HL-60 (cell line): ENCODE measurements around the gene ELMO1.

ENCODE experiments used
- DNase-seq, 2 experiments: peaks; one replicate each; pipeline ENCODE4 v3.0.0-alpha.2; 2010 to 2020; ENCODE audit warnings: low read depth in 1 of 2, low spot score in 1 of 2
- H3K27ac ChIP-seq: fragments of 250-450 bp; sonication (Bioruptor Pico); replicated peaks from 2 replicates; pipeline ENCODE4 v1.5.1; 2020; ENCODE audit warnings: mild to moderate bottlenecking, moderate library complexity
- H3K27me3 ChIP-seq: fragments of 250-450 bp; sonication (Bioruptor Pico); 2 replicates; pipeline ENCODE4 v1.5.1; 2021; ENCODE audit warnings: mild to moderate bottlenecking, moderate library complexity; ENCODE audit not compliant: insufficient read depth, poor library complexity, severe bottlenecking
- H3K4me3 ChIP-seq: replicated peaks from 2 replicates; pipeline ENCODE4 v1.5.1; 2011; ENCODE audit warnings: mild to moderate bottlenecking, control low read depth, low read length; ENCODE audit not compliant: insufficient read depth
- GABPA ChIP-seq: IDR thresholded peaks from 2 replicates; pipeline ENCODE4 v1.6.1; 2012; ENCODE audit warnings: low read depth
- POLR2AphosphoS5 ChIP-seq: IDR thresholded peaks from 2 replicates; pipeline ENCODE4 v1.6.1; 2012; ENCODE audit warnings: low read depth
- SPI1 ChIP-seq: IDR thresholded peaks from 2 replicates; pipeline ENCODE4 v1.6.1; 2012; ENCODE audit warnings: low read depth, mild to moderate bottlenecking, borderline replicate concordance
- TF ChIP-seq, protein P1 (sequence below): IDR thresholded peaks from one replicate; pipeline ENCODE4 v1.5.1; 2011; ENCODE audit warnings: low read length, control low read depth, inconsistent platforms; ENCODE audit not compliant: insufficient read depth
- TF ChIP-seq, protein P2 (sequence below): IDR thresholded peaks from 2 replicates; pipeline ENCODE4 v1.6.1; 2012; ENCODE audit warnings: low read depth; ENCODE audit not compliant: insufficient replicate concordance

Gene ELMO1

DNA sequence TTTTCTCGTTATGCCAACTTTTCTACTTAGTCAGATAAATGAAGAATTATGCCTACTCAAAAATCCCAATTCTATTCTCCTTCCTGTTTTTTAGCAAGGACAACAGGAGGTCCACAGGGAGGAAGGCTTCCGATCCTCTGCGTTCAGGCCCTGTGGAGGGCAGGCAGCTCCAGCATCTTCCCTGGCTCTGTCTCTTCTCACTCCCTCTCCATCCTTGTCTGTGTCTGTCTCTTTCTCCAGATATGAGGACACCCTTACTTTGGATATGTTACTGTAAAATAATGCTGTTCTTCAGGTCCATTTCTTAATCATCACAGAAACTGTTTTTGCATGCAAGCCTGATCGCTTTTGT, 166.6 kb downstream of the ELMO1 start:
- H3K27ac ChIP-seq, result no peak overlapping the region
- DNase-seq, result no peak
- TF ChIP-seq, protein P1, sequence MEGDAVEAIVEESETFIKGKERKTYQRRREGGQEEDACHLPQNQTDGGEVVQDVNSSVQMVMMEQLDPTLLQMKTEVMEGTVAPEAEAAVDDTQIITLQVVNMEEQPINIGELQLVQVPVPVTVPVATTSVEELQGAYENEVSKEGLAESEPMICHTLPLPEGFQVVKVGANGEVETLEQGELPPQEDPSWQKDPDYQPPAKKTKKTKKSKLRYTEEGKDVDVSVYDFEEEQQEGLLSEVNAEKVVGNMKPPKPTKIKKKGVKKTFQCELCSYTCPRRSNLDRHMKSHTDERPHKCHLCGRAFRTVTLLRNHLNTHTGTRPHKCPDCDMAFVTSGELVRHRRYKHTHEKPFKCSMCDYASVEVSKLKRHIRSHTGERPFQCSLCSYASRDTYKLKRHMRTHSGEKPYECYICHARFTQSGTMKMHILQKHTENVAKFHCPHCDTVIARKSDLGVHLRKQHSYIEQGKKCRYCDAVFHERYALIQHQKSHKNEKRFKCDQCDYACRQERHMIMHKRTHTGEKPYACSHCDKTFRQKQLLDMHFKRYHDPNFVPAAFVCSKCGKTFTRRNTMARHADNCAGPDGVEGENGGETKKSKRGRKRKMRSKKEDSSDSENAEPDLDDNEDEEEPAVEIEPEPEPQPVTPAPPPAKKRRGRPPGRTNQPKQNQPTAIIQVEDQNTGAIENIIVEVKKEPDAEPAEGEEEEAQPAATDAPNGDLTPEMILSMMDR, result no peak
- TF ChIP-seq SPI1, result no peak
- no peaks in the 10 kb centered on the region for H3K27me3 ChIP-seq
- no peak overlapping the region for H3K4me3 ChIP-seq

DNA sequence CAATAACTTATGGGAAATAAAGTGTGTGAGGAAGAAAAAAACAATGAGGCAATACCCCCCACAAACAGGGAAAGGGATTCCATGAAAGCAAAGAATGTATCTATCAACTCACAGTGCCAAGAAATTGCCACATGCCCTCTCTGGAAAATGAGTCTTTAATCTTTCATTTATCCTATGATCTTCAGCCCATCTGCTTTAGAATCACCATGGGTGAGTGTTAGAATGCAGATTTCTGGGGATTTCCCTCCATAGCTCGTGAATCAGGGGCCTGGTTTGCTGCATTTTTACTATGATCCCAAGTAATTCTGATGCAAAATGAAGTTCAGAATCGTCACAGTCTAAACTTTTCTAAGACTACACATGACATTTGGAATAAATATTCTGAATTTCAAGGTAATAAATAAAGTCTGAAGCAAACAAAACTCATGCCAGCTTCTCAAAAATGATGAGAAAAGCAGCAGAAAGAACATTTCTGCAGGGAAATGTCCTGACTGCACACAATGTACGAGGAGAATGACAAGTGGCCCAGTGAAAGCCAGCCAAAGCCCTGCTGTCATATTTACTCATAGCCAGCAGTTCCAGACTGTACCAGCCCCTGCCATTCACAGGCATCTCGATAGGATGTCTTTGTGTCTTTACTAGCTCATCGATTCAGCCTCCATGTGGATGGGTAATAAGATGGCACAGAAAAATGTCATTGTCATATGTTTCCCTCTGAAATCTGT, 167.1 kb downstream of the ELMO1 start:
- TF ChIP-seq GABPA, result no peak
- TF ChIP-seq, protein P2, sequence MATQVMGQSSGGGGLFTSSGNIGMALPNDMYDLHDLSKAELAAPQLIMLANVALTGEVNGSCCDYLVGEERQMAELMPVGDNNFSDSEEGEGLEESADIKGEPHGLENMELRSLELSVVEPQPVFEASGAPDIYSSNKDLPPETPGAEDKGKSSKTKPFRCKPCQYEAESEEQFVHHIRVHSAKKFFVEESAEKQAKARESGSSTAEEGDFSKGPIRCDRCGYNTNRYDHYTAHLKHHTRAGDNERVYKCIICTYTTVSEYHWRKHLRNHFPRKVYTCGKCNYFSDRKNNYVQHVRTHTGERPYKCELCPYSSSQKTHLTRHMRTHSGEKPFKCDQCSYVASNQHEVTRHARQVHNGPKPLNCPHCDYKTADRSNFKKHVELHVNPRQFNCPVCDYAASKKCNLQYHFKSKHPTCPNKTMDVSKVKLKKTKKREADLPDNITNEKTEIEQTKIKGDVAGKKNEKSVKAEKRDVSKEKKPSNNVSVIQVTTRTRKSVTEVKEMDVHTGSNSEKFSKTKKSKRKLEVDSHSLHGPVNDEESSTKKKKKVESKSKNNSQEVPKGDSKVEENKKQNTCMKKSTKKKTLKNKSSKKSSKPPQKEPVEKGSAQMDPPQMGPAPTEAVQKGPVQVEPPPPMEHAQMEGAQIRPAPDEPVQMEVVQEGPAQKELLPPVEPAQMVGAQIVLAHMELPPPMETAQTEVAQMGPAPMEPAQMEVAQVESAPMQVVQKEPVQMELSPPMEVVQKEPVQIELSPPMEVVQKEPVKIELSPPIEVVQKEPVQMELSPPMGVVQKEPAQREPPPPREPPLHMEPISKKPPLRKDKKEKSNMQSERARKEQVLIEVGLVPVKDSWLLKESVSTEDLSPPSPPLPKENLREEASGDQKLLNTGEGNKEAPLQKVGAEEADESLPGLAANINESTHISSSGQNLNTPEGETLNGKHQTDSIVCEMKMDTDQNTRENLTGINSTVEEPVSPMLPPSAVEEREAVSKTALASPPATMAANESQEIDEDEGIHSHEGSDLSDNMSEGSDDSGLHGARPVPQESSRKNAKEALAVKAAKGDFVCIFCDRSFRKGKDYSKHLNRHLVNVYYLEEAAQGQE, result no peak
- TF ChIP-seq, protein P1, result no peak
- no peak for TF ChIP-seq SPI1
- TF ChIP-seq POLR2AphosphoS5, result no peak
- Histone ChIP-seq H3K4me3 (no peak overlapping the region), H3K27me3 (no peaks in the 10 kb centered on the region), H3K27ac (no peak overlapping the region)
- no peak for DNase-seq

DNA sequence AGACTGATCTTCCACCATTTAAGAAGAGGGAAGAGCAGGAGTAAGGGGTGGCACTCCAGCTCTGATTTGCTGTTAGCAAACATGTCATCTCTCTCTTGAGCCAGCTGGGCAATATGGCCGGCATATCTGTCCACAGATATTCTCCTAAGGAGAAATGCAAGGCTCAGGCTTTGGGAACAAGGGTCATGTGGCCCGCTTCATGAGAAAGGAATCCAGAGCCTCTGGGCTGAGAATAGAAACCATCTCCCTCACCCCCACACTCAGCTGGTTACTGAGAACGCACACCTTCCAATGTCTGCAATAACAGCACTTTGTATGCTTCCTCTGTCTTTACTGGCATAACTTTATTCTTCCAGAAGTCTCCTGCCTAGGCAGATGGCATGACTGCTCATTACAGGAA, 171.2 kb downstream of the ELMO1 start:
- no peak overlapping the region for H3K4me3 ChIP-seq
- no peak overlapping the region for H3K27ac ChIP-seq
- TF ChIP-seq POLR2AphosphoS5 (no peak), SPI1 (no peak), GABPA (no peak)
- TF ChIP-seq, protein P2, result no peak
- TF ChIP-seq, protein P1, result no peak

More for the DNA sequence above, 171.2 kb downstream of the ELMO1 start:
- H3K27me3 ChIP-seq, result no peaks in the 10 kb centered on the region
- no peak for DNase-seq
